Measurements from ENCODE around the gene TAOK2. TPM values are rescaled to one million over a fixed set of nuclear protein-coding genes. Genes with fewer than 3 reads are reported as not detected.

The TAOK2 gene
- total RNA-seq, 4 donors from 2014 or later = 48.8 to 62.6 (median 55.2) TPM

DNA sequence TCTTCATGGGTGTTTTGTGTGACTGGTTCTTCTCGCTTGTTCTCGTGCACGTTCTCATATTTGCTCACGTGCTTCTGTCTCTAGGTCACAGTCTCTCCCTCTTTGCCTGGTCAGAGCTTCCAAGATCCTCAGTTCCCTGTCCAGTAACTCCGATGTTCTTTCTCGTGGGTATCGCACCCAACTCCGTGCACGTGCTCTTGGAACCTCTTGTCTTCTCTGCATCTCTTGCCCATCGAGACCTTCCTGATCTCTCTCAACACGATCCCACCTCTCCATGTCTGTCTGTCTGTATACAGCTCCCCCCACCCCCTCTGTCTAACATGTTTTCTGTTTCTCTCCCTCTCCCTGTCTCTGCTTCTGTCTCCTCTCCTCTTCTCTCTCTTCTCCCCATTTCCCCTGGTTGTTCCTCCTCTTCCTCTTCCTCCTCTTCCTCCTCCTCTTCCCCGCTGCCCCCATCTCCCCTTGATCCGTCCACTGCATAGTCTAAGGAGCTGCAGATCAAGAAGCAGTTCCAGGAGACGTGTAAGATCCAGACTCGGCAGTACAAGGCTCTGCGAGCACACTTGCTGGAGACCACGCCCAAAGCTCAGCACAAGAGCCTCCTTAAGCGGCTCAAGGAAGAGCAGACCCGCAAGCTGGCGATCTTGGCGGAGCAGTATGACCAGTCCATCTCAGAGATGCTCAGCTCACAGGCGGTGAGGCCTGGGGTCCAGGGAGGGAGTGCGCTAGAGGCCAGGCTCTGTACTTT lies 15.6 kb downstream of the TAOK2 start:
- TF ChIP-seq, protein P1, sequence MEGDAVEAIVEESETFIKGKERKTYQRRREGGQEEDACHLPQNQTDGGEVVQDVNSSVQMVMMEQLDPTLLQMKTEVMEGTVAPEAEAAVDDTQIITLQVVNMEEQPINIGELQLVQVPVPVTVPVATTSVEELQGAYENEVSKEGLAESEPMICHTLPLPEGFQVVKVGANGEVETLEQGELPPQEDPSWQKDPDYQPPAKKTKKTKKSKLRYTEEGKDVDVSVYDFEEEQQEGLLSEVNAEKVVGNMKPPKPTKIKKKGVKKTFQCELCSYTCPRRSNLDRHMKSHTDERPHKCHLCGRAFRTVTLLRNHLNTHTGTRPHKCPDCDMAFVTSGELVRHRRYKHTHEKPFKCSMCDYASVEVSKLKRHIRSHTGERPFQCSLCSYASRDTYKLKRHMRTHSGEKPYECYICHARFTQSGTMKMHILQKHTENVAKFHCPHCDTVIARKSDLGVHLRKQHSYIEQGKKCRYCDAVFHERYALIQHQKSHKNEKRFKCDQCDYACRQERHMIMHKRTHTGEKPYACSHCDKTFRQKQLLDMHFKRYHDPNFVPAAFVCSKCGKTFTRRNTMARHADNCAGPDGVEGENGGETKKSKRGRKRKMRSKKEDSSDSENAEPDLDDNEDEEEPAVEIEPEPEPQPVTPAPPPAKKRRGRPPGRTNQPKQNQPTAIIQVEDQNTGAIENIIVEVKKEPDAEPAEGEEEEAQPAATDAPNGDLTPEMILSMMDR (IDR thresholded peaks at IDR 0.05) = no peak
- no peak for TF ChIP-seq POLR2A (IDR thresholded peaks at IDR 0.05)
- Histone ChIP-seq H3K4me1 (no peaks in the 10 kb centered on the region), H3K36me3 (peaks cover 56 to 60% of the 10 kb centered on the region in 2 donors), H3K27me3 (no peaks in the 10 kb centered on the region), H3K4me3 (replicated peaks in 1 of 3) (no peak overlapping the region), H3K9me3 (no peaks in the 10 kb centered on the region), H3K27ac (no peak overlapping the region)
- no peak for DNase-seq
- intact Hi-C loops (cut with DNase I) = no loop called here
- WGBS, 2 donors = 83 to 87% methylated on average over 23 of the region's 23 CpGs

- no peak for DNase-seq
- TF ChIP-seq, protein P1 (IDR thresholded peaks at IDR 0.05) = no peak
- TF ChIP-seq POLR2A (IDR thresholded peaks at IDR 0.05) = no peak
- 95 to 96% methylated on average over 2 of the region's 2 CpGs for WGBS, 2 donors
- Histone ChIP-seq H3K4me3 (replicated peaks in 1 of 3) (no peak overlapping the region), H3K27ac (no peak overlapping the region), H3K36me3 (peaks cover 50 to 52% of the 10 kb centered on the region in 2 donors), H3K4me1 (peaks cover 7% of the 10 kb centered on the region in 2 donors), H3K9me3 (no peaks in the 10 kb centered on the region), H3K27me3 (no peaks in the 10 kb centered on the region)
- intact Hi-C loops (cut with DNase I) = no loop called here
Measured at GRCh38 chr16:29990034-29990433, 16.4 kb downstream of the TAOK2 start.

- Histone ChIP-seq H3K36me3 (peaks cover 40 to 42% of the 10 kb centered on the region in 2 donors), H3K4me3 (replicated peaks in 1 of 3) (no peak overlapping the region), H3K9me3 (no peaks in the 10 kb centered on the region), H3K27me3 (no peaks in the 10 kb centered on the region), H3K4me1 (peaks cover 7 to 10% of the 10 kb centered on the region in 2 donors), H3K27ac (no peak overlapping the region)
- WGBS, 2 donors = 91 to 93% methylated on average over 8 to 27 of the region's 35 CpGs
- intact Hi-C loops (cut with DNase I) = no loop called here
- no peak for DNase-seq
- no peak for TF ChIP-seq POLR2A (IDR thresholded peaks at IDR 0.05)
- TF ChIP-seq, protein P1 (IDR thresholded peaks at IDR 0.05) = no peak
Measured at GRCh38 chr16:29990883-29991570, 17.4 kb downstream of the TAOK2 start.

- Histone ChIP-seq H3K4me3 (replicated peaks in 1 of 3) (no peak overlapping the region), H3K9me3 (no peaks in the 10 kb centered on the region), H3K4me1 (peaks cover 8 to 10% of the 10 kb centered on the region in 2 donors), H3K27me3 (no peaks in the 10 kb centered on the region), H3K27ac (no peak overlapping the region), H3K36me3 (peaks cover 35 to 37% of the 10 kb centered on the region in 2 donors)
- TF ChIP-seq POLR2A (IDR thresholded peaks at IDR 0.05) = no peak
- TF ChIP-seq, protein P1 (IDR thresholded peaks at IDR 0.05) = no peak
- DNase-seq = no peak
- WGBS, 2 donors = 78 to 92% methylated on average over 5 of the region's 5 CpGs
- intact Hi-C loops (cut with DNase I) = no loop called here
Measured at GRCh38 chr16:29991571-29991904, 17.9 kb downstream of the TAOK2 start.

Data from thyroid gland (tissue), 4 donors.